IPS-18c (cell line): Measurements from ENCODE around the gene GDPD5.

Experiments
- H3K4me3 ChIP-seq: 2 replicates; pipeline ENCODE4 v1.7.0; 2013; ENCODE audit warnings: low read depth, mild to moderate bottlenecking, low read length, moderate library complexity; ENCODE audit not compliant: insufficient read depth
- H3K9me3 ChIP-seq: one replicate; pipeline ENCODE4 v1.6.1; 2013; ENCODE audit warnings: mild to moderate bottlenecking, low read length, moderate library complexity; ENCODE audit not compliant: control insufficient read depth, insufficient read depth

GDPD5 gene

DNA sequence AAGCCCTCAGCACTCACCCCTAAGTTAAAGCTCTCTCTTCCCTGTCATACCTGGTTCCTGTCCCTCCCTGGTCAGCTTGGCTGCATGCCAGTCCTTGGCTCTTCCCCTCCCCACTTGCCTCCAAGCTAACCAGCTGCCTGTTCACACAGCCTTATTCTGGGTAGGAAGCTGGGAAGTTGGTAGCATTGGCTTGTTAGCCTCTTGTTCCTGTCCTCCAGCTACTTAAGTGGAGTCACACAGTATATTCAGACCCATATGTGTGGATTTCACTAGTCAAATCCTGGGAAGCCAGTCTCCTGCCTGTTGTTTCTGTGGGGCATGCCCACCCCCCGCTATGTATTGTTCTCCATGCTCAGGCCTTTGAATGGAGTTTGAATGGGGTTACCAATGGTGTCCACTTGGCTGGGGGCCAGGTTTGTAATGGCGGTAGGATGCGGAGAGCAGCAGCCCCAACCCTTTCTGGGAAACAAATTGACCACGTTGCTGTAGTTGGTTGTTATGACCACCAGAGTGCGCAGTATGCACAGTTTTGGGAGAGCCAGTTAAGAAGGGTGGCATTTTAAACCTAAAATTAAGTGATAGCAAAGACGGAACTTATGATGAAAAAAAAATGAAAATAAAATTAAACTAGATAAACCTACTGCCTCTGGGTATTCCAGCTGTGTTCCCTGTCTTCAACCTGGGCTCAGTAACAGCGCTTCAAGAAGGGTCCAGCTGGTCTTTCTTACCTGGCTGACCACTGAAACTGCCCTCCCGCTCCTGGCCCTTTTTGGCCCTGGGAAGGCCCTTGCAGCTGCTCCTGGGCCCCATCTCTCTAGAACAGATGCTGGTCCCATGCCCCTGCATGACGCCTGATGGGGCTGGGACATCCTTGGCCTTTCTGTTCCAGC lies 137.1 kb downstream of the GDPD5 start:
- Histone ChIP-seq H3K4me3 (no peak overlapping the region; the same call in 1 of the 2 replicates), H3K9me3 (no peaks in the 10 kb centered on the region)

DNA sequence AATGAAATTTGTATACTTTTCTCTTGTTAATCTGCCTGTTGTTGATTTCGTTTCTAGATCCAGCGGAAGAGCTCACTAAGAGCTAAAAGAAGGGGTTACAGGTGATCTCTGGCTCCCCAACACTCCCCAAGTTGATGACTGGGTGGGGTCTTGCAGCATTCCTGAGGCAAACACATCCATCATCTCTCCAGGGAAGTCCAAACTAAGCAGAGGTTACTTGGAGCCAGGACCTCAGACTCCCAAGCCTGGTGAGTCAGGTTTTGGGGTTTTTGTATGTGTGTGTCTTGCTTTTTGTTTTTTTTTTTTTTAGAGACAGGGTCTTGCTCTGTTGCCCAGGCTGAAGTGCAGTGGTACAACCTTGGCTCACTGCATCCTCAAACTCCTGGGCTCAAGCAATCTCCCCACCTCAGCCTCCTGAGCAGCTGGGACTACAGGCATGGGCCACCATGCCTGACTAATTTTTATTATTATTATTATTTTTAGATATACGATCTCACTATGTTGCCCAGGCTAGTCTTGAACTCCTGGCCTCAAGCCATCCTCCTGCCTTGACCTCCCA lies 137.9 kb downstream of the GDPD5 start:
- no peaks in the 10 kb centered on the region for H3K9me3 ChIP-seq
- no peak overlapping the region for H3K4me3 ChIP-seq

DNA sequence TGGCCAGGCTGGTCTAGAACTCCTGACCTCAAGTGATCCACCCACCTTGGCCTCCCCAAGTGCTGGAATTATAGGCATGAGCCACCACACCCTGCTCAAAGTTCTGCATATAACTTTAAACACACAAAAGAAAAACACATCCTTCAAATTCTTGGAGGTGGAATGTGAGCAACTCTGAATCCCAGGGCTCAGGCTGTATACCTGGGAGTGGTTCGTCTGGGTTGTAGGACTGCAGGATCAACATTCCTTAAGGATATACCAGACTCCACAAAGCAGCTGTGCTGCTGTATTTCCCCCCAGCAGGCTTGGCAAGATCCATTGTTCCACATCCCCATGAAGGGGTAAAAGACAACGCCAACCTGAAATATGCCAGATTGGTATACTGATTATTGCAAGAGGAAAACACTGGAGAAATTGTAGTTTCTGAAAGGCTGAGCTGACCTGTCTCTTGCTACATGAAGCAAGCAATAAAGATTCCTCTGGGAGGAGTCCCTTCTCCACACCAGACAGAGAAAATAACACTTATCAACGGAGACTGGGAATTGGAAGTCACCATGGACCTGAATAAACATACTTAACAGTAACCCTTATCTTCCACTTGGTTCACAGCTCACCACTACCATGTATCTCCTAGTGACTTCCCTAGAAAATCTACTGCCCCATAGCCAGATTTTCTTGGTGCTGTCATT lies 138.7 kb downstream of the GDPD5 start:
- H3K4me3 ChIP-seq = no peak overlapping the region
- H3K9me3 ChIP-seq = no peaks in the 10 kb centered on the region
